Activated CD4-positive, alpha-beta T cell treated with anti-CD3 and anti-CD28 coated beads for 1 hour (primary cell): Measurements from ENCODE around the gene CACNG7.

ENCODE experiments used
- DNase-seq: peaks from one replicate; pipeline ENCODE4 v3.0.0-alpha.2; 2020

The CACNG7 gene

GRCh38 chr19:53879140-53880081, 29.7 kb upstream of the CACNG7 start:
- peak; percentile 73 for DNase-seq

- DNase-seq = no peak
These were observed 28.2 kb upstream of the CACNG7 start for GRCh38 chr19:53880711-53881481.

GRCh38 chr19:53881482-53882390, 27.3 kb upstream of the CACNG7 start, which contains the start of gene PRKCG:
Gene PRKCG, plus strand, starts transcription at chr19:53882197. Its CDS starts 298 bp downstream, at chr19:53882495.
- peak; percentile 46 for DNase-seq

GRCh38 chr19:53882391-53883050, 26.6 kb upstream of the CACNG7 start:
- no peak for DNase-seq

- DNase-seq = no peak
These were observed 25.8 kb upstream of the CACNG7 start for GRCh38 chr19:53883231-53883661.

GRCh38 chr19:53883741-53884140, 25.3 kb upstream of the CACNG7 start:
- DNase-seq = no peak

- DNase-seq = no peak
These were observed 24.8 kb upstream of the CACNG7 start for GRCh38 chr19:53884256-53884655.

- DNase-seq = no peak
These were observed 24.0 kb upstream of the CACNG7 start for GRCh38 chr19:53885036-53885435.

GRCh38 chr19:53892301-53892980, 16.6 kb upstream of the CACNG7 start:
- no peak for DNase-seq

GRCh38 chr19:53892981-53893325, 16.1 kb upstream of the CACNG7 start:
- no peak for DNase-seq

- DNase-seq = no peak
These were observed 14.4 kb upstream of the CACNG7 start for GRCh38 chr19:53894707-53895106.

GRCh38 chr19:53896682-53897081, 12.4 kb upstream of the CACNG7 start:
- no peak for DNase-seq

GRCh38 chr19:53897459-53897858, 11.6 kb upstream of the CACNG7 start:
- no peak for DNase-seq

- DNase-seq = no peak
These were observed 10.9 kb upstream of the CACNG7 start for GRCh38 chr19:53898166-53898565.

GRCh38 chr19:53898636-53899341, 10.3 kb upstream of the CACNG7 start:
- DNase-seq = no peak

- DNase-seq = no peak
These were observed 8.8 kb upstream of the CACNG7 start for GRCh38 chr19:53900191-53900860.

GRCh38 chr19:53903055-53903680, 5.9 kb upstream of the CACNG7 start:
- DNase-seq = no peak

- DNase-seq = no peak
These were observed 4.2 kb upstream of the CACNG7 start for GRCh38 chr19:53904909-53905308.

GRCh38 chr19:53905787-53906186, 3.3 kb upstream of the CACNG7 start:
- no peak for DNase-seq
